BLaER1 (cell line): Measurements from ENCODE around the gene ARMC3.
"Not testable (repeated sequence)": the region's sequence is repeated elsewhere in the genome, so short reads cannot be mapped to it uniquely, and the experiment has no call there.

Experiments
- H3K27ac ChIP-seq: shearing (Covaris generic); formaldehyde crosslinking; 2 replicates; pipeline ENCODE4 v1.8.1; 2022
- H3K27me3 ChIP-seq: shearing (Covaris generic); formaldehyde crosslinking; 2 replicates; pipeline ENCODE4 v1.8.1; 2022
- H3K36me3 ChIP-seq: shearing (Covaris generic); formaldehyde crosslinking; 2 replicates; pipeline ENCODE4 v1.8.1; 2022
- H3K4me1 ChIP-seq: shearing (Covaris generic); formaldehyde crosslinking; 2 replicates; pipeline ENCODE4 v1.8.1; 2022
- H3K4me2 ChIP-seq: shearing (Covaris generic); formaldehyde crosslinking; 2 replicates; pipeline ENCODE4 v1.8.1; 2022
- H3K4me3 ChIP-seq: shearing (Covaris generic); formaldehyde crosslinking; 2 replicates; pipeline ENCODE4 v1.8.1; 2022
- H3K9ac ChIP-seq: shearing (Covaris generic); formaldehyde crosslinking; 2 replicates; pipeline ENCODE4 v1.8.1; 2022
- H3K9me3 ChIP-seq: shearing (Covaris generic); formaldehyde crosslinking; 2 replicates; pipeline ENCODE4 v1.8.1; 2022
- H4K20me1 ChIP-seq: shearing (Covaris generic); formaldehyde crosslinking; 2 replicates; pipeline ENCODE4 v1.8.1; 2022
- Cebpa-rat ChIP-seq: shearing (Covaris generic); IDR thresholded peaks from 2 replicates; pipeline ENCODE4 v1.8.1; 2022

ARMC3 gene

GRCh38 chr10:23056186-23056579 is 128.3 kb downstream of the ARMC3 start:
- Histone ChIP-seq H3K9ac (no peak overlapping the region), H3K36me3 (no peaks in the 10 kb centered on the region), H4K20me1 (no peaks in the 10 kb centered on the region), H3K27ac (no peak overlapping the region), H3K4me3 (no peak overlapping the region), H3K4me1 (no peaks in the 10 kb centered on the region), H3K27me3 (no peaks in the 10 kb centered on the region), H3K9me3 (peaks cover 8% of the 10 kb centered on the region), H3K4me2 (no peak overlapping the region)
- TF ChIP-seq Cebpa-rat = no peak

GRCh38 chr10:23058366-23058765 is 130.5 kb downstream of the ARMC3 start:
- no peak for TF ChIP-seq Cebpa-rat
- Histone ChIP-seq H4K20me1 (no peaks in the 10 kb centered on the region), H3K36me3 (no peaks in the 10 kb centered on the region), H3K4me2 (no peak overlapping the region), H3K9ac (no peak overlapping the region), H3K4me3 (no peak overlapping the region), H3K27ac (no peak overlapping the region), H3K4me1 (no peaks in the 10 kb centered on the region), H3K27me3 (no peaks in the 10 kb centered on the region), H3K9me3 (peaks cover 8% of the 10 kb centered on the region)

- Histone ChIP-seq H3K36me3 (no peaks in the 10 kb centered on the region), H3K9me3 (peaks cover 8% of the 10 kb centered on the region), H4K20me1 (no peaks in the 10 kb centered on the region), H3K4me3 (no peak overlapping the region), H3K4me2 (no peak overlapping the region), H3K27ac (no peak overlapping the region), H3K27me3 (no peaks in the 10 kb centered on the region), H3K4me1 (no peaks in the 10 kb centered on the region), H3K9ac (no peak overlapping the region)
- no peak for TF ChIP-seq Cebpa-rat
Measured at GRCh38 chr10:23060918-23061317, 133.1 kb downstream of the ARMC3 start.

GRCh38 chr10:23063045-23063972 is 135.5 kb downstream of the ARMC3 start:
- H3K4me2 ChIP-seq = no peak overlapping the region
- no peak for TF ChIP-seq Cebpa-rat
- peaks cover 8% of the 10 kb centered on the region for H3K9me3 ChIP-seq
- H4K20me1 ChIP-seq = no peaks in the 10 kb centered on the region
- no peaks in the 10 kb centered on the region for H3K4me1 ChIP-seq
- H3K27ac ChIP-seq = no peak overlapping the region
- H3K4me3 ChIP-seq = no peak overlapping the region
- H3K36me3 ChIP-seq = no peaks in the 10 kb centered on the region
- H3K9ac ChIP-seq = no peak overlapping the region
- H3K27me3 ChIP-seq = no peaks in the 10 kb centered on the region

DNA sequence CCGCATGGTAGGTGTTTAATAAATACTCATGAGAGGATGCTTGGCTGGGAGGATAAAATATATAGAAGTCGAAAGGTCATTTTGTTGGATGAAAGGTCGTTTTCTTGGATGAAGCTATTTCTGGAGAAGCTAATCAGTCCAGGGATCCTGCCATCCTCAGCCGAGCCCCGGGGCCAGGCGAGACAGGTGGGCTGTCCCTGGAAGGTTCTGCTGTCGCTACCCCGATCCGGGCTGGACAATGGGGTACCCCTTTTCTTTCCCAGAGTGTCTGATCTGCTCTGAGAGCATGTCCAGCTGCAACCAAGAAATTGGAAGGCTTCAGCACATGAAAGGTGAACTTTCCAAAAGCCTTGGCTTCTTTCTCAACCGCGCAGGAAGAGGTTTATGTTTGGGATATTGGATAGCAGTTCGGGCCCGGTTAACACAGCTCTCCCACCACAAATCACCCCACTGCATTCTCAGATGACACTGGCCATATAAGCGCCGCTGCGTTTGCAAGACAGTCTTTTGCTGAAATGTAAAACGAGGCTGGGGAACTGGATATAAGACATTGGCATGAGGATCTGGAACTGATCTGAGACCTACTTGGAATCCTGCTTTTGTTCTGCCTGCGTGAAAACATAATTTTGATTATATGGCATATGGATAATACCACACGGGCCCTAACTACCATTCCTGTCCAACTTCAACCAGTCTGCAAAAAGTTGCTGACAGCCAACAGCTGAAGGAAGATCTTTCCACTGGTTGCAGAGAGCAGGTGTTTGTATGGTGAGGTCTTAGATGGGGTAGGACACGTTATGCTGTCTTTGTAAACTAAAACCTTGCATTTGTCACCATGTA is 136.3 kb downstream of the ARMC3 start:
- H4K20me1 ChIP-seq = no peaks in the 10 kb centered on the region
- H3K4me2 ChIP-seq = no peak overlapping the region
- no peaks in the 10 kb centered on the region for H3K4me1 ChIP-seq
- H3K4me3 ChIP-seq = no peak overlapping the region
- TF ChIP-seq Cebpa-rat = no peak
- H3K9me3 ChIP-seq = peaks cover 8% of the 10 kb centered on the region
- H3K9ac ChIP-seq = no peak overlapping the region
- H3K36me3 ChIP-seq = no peaks in the 10 kb centered on the region
- no peak overlapping the region for H3K27ac ChIP-seq
- H3K27me3 ChIP-seq = no peaks in the 10 kb centered on the region

- not testable (repeated sequence) for H3K4me3 ChIP-seq, H4K20me1 ChIP-seq, H3K9me3 ChIP-seq, H3K27ac ChIP-seq, H3K9ac ChIP-seq, H3K4me1 ChIP-seq, H3K36me3 ChIP-seq, H3K4me2 ChIP-seq, H3K27me3 ChIP-seq
Measured at GRCh38 chr10:23064813-23065114, 136.9 kb downstream of the ARMC3 start.

DNA sequence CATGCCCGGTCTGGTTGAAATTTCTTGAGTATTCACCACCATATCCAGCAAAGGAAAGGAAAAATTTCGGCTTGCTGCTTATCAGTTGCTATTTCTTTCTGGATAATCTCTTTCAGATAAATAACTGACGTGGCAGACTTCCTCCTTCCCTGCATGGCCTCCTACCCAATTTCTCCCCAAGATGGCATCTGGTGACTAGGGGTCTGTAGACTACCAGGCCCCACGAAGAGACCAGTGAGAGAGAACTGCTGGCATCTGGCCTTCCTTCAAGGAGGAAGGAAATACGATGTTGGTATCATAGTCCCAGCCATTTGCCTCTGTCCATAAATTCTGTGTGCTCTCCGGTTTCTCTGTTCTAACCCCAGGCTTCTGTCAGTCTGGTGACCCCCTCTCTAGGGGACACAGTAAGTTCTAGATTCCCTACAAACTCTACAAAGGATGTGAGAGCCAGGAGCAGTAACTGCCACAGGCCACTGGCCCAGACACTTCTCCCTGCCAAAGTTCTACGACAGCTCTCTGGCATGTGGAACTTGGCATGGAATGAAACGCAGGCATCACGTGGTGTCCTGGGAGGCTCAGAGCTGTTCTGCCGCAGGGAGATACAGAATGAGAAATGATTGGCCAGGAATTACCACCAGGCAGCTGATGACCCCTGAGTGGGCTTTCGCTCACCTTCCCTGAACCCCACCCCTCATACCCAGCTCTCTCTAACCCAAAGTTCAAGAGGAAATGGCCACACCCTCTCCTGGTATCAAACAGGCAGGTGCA is 137.5 kb downstream of the ARMC3 start:
- Histone ChIP-seq H3K27me3 (no peaks in the 10 kb centered on the region), H3K4me1 (no peaks in the 10 kb centered on the region), H3K27ac (no peak overlapping the region), H3K9me3 (no peaks in the 10 kb centered on the region), H3K36me3 (no peaks in the 10 kb centered on the region), H4K20me1 (no peaks in the 10 kb centered on the region), H3K9ac (no peak overlapping the region), H3K4me2 (no peak overlapping the region), H3K4me3 (no peak overlapping the region)
- no peak for TF ChIP-seq Cebpa-rat

- Histone ChIP-seq H4K20me1 (no peaks in the 10 kb centered on the region), H3K36me3 (no peaks in the 10 kb centered on the region), H3K4me2 (no peak overlapping the region), H3K27ac (no peak overlapping the region), H3K27me3 (no peaks in the 10 kb centered on the region), H3K9ac (no peak overlapping the region), H3K4me3 (no peak overlapping the region), H3K4me1 (no peaks in the 10 kb centered on the region), H3K9me3 (no peaks in the 10 kb centered on the region)
- TF ChIP-seq Cebpa-rat = no peak
Measured at GRCh38 chr10:23067337-23067736, 139.5 kb downstream of the ARMC3 start.

GRCh38 chr10:23067939-23068775 is 140.3 kb downstream of the ARMC3 start:
- Histone ChIP-seq H3K4me3 (no peak overlapping the region), H3K9me3 (no peaks in the 10 kb centered on the region), H3K36me3 (no peaks in the 10 kb centered on the region), H3K4me2 (no peak overlapping the region), H3K27me3 (no peaks in the 10 kb centered on the region), H3K27ac (no peak overlapping the region), H3K9ac (no peak overlapping the region), H3K4me1 (no peaks in the 10 kb centered on the region), H4K20me1 (no peaks in the 10 kb centered on the region)
- no peak for TF ChIP-seq Cebpa-rat
